NCI-H1417 treated with DMSO at 0.1 percent for 48 hours (cell line): Measurements from ENCODE around the gene CWC27.
A peak's percentile ranks its signal among the peaks of the same experiment; 100 is the strongest.
"Not testable (repeated sequence)": the region's sequence is repeated elsewhere in the genome, so short reads cannot be mapped to it uniquely, and the experiment has no call there.

Experiments used
- DNase-seq: peaks from one replicate; lab custom pipeline; 2025; lab: John Stamatoyannopoulos, UW

The CWC27 gene

DNA sequence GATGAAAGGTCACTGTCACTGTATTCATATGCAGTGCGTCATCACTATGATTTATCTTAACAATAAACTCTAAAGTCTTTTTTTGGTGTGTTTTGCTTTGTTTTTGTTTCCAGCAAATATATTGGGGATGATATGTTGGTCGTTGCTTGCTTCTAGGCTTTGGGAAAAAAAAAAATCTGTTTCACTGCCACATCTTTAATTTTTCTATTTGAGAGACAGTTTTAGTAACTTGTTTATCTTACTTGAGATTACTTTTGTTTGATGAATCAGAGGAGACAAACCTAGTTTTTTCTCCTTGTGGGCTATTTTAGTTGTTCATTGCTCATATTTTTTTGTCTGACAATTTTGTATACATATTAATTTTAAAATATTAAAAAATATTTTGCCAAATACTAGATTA is 19.4 kb downstream of the CWC27 start:
- no peak for DNase-seq

DNA sequence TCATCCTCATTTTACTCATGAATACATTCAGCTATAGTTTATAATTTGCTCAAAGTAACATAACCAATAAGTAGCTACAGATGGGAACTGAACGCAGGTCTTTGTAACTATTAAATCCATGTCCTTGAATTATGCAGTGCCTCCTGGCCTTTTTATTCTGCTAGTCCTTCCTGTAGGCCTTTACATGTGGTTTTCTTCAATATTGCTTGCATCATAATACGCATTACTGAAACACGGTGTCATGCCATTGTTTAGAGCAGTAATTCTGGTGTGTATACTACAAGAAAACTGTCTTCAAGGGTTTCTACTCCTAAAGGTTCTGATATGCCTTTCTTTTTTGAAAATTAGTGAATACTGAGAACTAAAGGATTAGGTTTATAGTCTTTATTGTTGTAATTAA is 20.7 kb downstream of the CWC27 start:
- no peak for DNase-seq

DNA sequence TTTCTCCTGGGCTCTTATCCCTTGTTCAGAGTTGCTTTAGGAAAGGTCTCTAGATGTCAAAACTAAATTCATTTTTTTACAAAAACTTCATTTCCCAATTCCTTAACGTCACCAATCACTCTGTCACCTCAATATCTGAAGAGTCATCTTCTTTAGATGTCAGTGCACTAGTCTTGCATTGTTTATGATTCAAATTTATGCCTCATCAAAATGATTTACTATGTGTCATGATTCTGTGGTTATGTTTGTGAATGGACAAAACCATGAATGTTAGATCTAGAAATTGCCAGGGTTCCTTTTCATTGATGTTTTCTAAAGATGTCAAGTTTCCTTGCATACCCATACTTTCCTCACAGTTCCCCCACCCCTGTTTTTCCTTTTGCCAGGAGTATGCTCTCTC is 21.5 kb downstream of the CWC27 start:
- no peak for DNase-seq

DNA sequence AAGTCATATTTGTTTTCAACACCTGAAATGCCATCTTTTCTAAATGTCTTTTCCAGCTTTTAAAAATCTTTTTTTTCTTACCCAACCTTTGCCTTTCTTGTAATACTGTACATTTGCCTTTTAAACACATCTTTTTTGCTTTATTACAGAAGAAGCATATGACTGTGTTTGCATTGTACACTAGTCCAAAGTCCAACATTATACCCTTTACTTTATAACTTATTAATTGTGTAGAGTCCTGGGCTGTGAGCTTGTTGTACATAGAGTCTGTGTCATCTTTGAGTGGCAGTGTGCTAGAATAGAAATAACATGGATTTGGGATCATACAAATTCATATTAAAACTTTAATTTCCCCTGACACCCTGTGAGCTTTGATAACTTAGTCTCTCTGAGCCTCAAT is 23.7 kb downstream of the CWC27 start:
- DNase-seq, result no peak

DNA sequence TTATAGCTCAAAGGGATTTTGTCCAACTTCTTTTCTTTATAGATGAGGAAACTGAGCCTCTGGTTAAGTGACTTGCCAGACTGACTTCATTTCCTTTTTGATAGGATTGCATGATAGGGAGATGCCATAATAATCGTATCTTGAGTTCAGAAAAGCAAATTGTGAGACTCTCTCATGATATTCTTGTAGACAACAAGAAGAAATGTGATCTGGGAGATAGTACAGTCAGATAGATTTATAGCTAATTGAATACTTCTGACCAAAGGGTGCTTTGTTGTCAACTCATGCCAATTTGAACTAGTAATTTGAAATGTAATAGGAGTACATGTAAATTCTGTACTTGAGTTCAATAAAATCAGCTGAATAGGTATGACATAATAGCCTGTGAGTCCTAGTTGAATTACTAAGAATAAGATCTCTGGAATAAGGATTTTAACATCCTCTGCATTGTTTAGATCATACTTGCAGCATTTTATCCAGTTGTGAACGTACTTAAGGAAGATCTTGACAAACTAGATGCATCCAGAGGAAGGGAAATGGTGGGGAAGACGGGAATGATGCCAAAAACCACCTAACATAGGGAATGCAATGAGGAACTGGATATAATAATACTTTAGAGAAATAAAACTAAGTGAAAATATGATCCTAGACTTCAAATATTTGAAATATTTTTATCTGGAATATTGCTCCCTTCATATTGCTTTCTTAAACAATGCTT is 25.5 kb downstream of the CWC27 start:
- DNase-seq, result no peak

DNA sequence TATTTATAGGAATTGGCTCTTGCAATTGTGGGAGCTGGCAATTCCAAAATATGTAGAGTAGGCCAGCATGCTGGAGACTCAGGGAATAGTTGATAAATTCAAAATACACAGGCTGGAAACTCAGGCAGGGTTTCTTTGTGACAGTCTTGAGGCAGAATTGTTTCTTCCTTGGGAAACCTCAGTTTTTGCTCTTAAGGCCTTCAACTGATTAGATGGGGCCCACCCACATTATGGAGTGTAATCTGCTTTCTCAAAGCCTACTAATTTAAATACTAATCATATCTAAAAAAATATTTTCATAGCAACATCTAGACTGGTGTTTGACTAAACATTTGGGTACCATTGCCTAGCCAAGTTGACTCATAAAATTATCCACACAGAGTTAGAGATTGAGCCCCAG is 27.6 kb downstream of the CWC27 start:
- no peak for DNase-seq

DNA sequence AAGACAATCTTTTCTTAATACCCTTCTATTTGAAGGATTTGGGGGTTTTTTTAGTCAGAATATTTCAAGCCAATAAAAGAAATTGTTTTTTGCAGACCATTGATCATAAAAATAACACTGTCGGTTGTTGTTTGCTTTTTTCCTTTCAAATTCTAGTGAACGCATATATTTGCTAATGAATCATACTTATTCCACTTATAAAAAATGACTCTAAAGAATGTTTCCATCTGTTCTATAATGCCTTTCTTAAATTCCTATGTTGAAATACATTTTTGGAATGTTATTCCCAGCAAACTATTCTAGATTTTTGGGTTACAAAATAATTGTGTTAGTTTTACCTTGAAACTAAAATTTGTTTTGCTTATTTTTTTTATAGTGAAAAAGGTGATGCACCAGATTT is 32.2 kb downstream of the CWC27 start:
- no peak for DNase-seq

DNA sequence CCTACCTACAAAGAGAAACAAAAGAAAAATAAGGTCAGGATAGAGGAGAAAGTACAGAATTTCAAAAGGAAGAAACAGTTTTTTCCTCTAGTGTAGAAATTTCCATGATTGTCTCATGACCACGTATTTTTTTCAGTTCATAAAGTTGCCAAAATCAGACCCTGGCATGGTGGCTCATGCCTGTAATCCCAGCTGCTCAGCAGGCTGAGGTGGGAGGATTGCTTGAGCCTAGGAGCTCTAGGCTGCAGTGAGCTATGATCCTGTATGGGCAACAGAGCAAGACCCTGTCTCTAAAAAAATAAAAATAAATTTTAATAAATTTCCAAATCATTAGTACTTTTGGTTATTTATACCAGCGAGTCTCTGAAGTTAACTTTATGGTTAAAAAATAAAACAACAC is 37.8 kb downstream of the CWC27 start:
- no peak for DNase-seq

DNA sequence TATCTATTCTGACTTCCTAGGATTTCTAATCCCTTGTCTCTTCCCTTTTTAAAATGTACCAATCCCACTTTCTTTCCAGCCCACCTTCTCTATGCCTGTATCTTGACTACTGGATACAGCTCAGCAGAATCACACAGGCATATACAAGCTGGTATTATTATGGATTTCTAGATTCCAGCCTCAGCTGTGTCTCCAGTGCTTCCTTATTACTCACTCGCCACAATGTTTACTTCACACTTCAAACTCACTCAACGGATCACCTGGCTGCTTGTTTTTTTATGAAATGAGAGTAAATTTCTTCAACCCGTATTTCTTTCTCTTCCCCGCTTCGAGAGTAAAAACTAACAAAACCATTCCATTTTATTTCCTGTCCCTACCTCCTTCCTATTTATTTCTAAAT is 38.8 kb downstream of the CWC27 start:
- no peak for DNase-seq

DNA sequence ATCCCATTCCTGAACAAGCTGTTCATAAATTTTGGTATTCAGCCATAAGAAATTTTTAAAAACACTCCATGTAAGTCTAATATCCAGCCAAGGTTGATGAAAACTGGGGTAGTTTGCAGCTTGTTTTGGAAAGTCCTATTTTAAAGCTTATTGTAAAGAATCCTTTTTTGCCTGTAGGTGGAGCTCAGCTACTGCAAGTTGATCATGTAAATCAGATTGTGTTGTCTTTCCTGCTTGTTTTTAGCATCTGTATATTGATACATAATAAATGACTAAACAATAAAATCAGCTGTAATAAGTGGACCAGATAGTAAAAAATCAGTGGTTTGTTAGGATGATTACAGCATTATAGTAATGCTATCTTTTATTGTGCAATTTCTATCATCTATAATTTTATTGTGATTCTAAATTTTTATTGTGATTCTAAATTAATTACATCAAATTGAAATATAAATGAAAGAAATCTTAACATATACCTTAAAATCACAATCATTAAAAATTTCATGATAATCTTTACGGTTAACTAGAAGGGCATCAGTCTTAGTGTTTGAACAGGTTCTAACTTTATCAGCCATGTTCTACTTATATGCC is 42.4 kb downstream of the CWC27 start:
- peak; percentile 5 for DNase-seq

DNA sequence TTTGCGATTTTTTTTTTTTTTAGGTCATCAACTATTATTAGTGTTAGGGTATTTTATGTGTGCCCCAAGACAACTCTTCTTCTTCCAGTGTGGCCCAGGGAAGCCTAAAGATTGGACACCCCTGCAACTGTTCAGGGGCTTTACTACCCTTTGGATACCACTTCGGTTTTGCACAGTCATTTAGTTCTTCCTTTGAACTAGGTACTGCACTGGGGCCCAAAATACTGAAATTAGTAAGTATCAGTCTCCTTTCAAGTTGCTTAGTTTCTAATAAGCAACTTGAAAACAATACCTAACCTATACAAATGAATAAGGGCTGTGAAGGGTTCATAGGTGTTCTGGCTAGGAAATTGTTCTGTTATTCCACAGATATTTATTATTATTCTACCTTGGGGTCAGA is 45.3 kb downstream of the CWC27 start:
- DNase-seq, result no peak

DNA sequence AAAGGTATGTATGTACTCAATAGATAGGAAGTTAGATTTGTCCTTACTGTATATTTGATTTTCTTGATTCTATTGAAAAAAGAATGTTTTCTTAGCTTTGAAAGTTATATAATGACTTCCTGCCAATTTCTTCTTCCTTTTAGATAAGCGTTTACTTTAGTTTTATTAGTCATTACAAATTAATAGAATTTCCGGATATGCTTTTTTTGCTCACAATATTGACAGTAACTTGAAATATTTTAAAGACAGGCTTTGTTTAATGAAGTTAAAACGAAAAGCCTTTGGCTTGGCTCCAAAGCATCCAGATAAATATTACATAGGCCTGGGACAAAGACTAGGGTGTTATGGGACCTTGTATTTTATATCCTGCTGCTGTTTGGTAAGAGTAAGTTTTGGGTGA is 49.5 kb downstream of the CWC27 start:
- no peak for DNase-seq

DNA sequence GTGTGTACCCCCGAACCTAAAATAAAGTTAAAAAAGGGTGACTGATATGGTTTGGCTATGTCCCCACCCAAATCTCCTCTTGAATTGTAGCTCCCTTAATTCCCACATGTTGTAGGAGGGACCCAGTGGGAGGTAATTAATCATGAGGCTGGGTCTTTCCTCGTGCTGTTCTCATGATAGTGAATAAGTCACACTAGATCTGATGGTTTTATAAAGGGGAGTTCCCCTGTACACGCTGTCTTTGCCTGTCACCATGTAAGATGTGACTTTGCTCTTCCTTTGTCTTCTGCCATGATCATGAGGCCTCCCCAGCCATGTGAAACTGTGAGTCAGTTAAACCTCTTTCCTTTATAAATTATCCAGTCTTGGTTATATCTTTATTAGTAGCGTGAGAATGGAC is 50.6 kb downstream of the CWC27 start:
- DNase-seq, result not testable (repeated sequence)

DNA sequence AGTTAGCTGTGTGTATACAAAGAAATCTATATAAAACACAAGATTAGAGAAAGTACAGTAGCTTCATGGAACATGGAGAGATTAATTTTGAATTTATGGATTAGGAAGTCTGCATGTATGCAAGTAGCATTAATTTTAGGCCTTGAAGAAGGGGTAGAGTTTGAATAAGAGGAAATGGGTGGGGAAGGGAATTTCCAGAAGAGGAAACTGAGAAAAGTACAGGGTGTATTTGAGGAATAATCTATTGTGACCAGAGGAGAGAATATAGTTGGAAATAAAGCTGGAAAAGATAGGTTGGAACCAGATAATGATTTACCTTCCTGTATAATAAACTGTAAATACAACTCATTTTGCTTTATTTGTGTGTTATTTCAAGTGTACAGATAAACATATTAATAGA is 53.6 kb downstream of the CWC27 start:
- DNase-seq, result no peak

DNA sequence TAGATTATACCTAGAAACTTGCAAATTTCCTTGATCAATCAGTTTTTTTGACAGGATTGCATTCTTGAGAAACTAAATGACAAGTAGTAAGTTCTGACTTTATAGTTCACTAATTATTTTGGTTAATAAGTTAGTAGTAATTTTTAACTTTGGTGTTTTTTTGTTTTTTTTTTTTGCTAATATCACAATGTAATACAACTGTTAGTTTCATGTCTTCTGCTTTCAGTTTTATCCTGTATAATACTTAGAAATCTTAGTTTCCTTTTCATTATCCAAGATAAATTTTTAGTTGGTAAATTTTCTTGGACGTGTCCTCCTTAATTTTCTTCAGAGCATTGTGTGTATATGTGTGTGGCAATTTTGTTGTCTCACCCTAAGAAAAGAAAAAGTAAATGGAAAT is 57.8 kb downstream of the CWC27 start:
- DNase-seq, result no peak

DNA sequence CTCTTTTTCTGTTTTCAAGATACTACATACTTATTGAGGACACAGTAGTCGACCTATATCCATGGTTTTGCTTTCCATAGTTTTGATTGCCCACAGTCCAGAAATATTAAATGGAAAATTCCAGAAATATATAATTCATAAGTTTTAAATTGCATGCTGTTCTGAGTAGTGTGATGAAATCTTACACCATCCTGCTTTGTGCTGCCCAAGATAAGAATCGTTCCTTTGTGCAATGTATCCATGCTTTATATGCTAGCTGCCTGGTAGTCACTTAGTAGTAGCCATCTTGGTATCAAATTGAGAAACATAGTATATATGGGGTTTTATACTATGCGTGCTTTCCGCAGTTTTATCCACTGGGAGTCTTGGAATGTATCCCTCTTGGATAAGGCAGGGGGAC is 59.0 kb downstream of the CWC27 start:
- no peak for DNase-seq

DNA sequence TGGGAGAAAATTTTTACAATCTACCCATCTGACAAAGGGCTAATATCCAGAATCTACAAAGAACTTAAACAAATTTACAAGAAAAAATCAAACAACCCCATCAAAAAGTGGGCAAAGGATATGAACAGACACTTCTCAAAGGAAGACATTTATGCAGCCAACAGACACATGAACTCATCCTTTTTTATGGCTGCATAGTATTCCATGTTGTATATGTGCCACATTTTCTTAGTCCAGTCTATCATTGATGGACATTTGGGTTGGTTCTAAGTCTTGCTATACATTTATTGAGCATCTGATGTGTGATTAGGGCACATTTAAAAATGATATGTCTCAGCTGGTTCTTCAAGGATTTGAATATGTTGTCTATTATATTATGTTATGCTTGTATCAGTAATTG is 61.9 kb downstream of the CWC27 start:
- DNase-seq, result not testable (repeated sequence)

DNA sequence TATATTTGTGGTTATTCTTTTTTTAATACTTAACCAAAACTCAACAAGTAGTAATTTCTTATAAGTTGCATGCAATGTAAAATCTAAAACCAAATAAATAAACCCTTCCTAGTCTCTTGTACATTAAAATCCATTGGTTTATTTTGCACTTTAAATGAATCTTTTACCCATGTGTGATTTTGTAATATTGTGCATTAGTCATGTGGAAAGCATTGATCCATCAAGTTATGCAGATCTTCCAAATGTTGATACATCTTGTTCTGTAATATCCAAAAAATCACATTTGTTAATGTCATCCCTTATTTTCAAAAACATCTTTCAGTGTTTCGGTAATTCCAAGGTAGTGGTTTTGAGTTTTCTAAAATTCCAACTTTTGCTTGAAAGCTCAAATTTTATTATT is 63.3 kb downstream of the CWC27 start:
- no peak for DNase-seq

DNA sequence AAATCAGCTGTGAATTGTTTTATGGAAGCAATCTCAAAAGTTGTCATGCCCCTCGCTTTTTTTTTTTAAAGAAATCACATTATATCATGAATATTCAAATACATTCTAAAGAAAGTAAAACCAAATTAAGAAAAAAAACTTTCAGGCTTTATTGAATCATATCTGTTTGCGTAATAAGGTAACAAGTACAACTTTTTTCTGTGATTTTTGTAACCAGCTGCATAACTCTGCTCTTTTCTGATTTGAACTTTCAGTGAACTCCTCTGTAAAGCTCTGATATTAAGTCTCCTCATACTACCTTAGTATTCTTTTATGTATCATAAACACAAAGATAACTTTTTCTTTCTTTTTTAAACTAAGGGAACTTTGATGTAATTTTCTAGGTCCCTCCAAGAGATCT is 65.3 kb downstream of the CWC27 start:
- no peak for DNase-seq

DNA sequence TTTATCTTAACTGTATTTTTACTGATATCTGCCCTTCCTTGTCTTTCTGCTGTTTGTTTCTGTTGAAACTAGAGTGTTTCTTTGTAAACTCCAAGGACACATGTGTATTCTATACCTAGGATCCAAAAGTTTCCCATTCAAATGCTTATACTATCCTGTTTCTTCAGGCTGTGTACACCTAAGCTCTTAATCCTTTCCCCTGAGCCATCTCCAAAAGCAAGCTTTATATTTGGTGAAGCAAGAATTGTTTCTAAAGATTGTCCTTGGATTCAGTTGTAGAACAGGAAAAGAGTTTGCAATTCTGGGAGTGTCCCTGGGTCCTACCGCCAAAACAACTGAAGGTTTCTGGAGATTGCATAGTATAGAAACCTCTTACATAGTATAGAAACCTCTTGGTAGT is 65.9 kb downstream of the CWC27 start:
- no peak for DNase-seq

DNA sequence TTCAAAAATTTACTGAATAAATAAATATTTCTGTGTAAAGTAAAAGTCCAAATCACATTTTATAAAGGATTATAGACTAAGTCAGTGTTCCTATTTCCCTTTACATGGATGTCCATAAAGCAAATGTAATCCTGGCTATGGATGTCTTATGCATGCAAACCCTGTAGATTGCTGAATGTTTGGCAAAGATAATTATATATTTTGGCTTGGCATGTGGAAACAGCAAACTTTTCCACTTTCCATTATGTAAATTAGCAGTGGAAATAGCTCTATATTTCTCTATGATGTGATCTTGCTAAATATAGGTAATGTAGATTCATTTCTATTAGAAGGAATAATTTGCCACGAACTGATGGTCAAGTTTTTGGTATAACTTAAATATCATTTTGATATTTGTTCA is 66.5 kb downstream of the CWC27 start:
- no peak for DNase-seq

DNA sequence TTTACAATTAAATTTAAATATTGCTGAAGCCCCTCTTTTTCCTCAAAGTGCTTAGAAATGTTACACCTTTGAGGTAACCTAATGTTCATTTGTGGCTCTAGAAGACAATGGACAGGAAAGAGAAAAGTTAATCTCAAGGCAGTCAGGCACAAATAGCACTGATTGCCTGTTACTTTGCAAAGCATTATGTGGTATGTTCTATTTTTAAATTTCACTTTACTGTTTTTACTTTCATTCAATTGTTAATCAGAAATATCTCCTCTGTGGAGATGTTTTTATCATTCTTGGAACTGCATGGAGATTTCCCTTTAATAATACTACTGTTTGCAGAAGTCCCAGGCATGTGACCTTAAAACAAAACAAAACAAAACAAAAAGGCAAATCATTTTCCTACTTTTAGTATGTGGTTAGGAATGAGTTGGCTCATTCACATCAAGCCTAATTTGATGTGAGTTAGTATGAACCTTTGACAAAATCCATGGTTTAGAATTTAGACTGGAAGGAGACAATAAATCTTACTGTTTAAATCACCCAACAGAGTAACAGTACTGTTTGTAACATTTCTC is 67.5 kb downstream of the CWC27 start:
- DNase-seq, result no peak

DNA sequence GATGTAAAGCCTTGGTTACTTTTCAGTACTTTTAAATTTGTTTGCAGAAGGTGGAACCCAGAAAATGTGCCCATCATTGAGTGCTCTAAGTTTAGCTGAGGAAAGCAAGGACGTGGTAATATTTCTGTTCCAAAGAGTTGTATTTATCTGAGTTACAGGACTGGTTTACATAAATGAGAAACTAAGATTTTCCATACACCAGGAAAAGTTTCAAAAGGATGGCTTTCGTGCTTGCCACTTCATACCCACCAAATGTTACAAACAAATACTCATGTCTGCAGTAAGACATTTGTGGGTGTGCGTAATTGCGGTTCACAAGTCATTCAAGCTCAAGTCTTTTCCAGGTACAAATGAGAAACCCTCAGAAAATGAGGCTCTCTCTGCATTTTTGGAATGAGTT is 68.1 kb downstream of the CWC27 start:
- DNase-seq, result no peak

DNA sequence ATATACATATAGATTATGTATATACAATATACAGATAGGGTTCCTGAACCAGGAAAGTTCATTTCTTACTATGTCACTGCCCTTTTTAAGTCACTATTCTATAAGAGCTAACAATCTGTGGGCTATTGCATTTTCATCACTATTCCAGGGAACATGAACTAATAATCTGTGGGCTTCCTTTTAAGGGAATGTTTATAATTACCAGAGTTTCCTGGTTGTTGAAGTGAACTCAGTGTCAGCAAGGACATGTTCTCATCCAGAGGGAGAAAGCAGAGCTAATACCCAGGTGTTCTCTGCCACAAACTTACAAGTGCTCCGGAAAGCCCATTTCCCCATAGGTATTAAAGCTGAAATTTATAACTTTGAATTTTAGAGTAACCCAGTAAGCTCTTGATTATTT is 69.6 kb downstream of the CWC27 start:
- no peak for DNase-seq
